Fibroblast of skin of back (primary cell): ENCODE results near the gene YIPF3. TPM values are rescaled to one million over a fixed set of nuclear protein-coding genes. Genes with fewer than 3 reads are reported as not detected.
"Not testable (repeated sequence)": the region's sequence is repeated elsewhere in the genome, so short reads cannot be mapped to it uniquely, and the experiment has no call there.

Experiments
- DNase-seq: peaks from one replicate; pipeline ENCODE4 v3.0.0-alpha.2; 2013
- polyA plus RNA-seq, 2 experiments: library from polyadenylated mRNA; unstranded; fragments of 120-200 nt; gene quantifications; one replicate each; pipeline ENCODE4 v1.2.1, GENCODE V29; 2013; ENCODE audit not compliant: insufficient read length in 2 of 2

Gene YIPF3
- 131 TPM for polyA plus RNA-seq (2013, experiment 1 of 2; ENCODE audit: insufficient read length)
- 121 TPM for polyA plus RNA-seq (2013, experiment 2 of 2; ENCODE audit: insufficient read length)

DNA sequence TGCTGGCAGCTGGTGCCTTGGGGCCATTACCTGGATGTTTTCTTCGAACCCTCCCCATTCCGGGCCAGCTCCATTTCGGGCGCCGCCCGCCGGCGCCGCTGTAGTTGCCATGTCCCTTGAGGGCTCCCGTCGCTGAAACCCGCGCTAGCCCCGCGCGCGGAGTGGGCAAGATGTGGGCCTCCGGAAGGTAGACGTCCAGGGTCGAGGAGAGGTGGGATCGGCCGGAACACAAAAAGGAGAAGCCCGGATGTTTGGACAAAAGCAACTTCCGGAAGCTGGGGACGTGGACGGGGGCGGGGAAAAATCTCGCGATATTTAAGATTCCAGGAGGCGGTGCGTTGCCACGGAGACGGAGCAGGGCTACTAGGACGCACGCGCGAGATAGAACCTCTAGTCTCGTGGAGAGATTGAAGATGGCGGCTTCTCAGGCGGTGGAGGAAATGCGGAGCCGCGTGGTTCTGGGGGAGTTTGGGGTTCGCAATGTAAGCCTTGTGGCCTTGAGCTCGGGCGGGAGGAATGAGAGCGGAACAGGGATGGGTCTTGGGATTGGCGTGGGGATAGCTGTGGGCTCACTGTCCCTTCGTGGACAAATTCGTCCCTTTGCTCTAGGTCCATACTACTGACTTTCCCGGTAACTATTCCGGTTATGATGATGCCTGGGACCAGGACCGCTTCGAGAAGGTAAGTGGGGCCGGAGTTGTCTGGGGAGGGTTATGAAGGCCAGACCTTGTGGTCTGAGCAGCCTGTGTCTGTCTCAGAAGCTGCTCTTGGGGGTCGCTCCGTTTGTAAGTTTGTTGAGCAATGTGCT lies at the start of gene YIPF3, which contains the start of gene POLR1C:
TSS of gene YIPF3 (minus strand) at position 230 of the 808 bp plus-strand sequence. CDS start at position 111, 119 bp downstream.
TSS of gene POLR1C (plus strand) at position 393 of the 808 bp plus-strand sequence. CDS start at position 414, 21 bp downstream.
- peak; percentile 98 for DNase-seq

DNA sequence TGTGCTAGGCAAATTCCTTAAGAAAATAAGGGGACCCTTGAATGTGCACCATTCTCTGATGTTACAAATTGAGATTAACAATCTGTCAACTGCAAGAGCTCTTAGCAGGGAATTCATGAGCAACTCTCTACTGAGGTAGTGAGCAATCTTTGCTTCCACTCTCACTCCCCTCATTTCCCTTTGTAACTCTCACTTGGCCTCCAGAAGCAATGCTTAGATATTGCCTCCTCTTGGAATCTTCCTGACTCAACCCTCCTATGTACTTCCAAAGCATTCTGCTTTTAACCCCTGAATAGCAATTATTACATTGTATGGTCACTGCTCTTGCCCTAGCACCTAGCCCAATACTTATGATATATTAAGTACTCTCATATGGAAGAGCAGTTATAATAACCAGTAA lies 42.6 kb upstream of the YIPF3 start:
- DNase-seq, result no peak

DNA sequence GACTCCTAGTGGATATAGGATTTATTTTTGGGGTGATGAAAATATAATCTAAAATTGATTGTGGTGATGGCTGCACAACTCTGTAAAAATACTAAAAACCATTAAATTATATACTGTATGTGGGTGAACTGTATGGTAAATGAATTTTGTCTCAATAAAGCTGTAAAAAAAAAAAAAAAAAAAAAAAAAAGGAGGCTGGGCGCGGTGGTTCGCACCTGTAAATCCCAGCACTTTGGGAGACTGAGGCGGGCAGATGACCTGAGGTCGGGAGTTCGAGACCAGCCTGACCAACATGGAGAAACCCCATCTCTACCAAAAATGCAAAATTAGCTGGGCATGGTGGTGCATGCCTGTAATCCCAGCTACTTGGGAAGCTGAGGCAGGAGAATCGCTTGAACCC lies 40.9 kb upstream of the YIPF3 start:
- not testable (repeated sequence) for DNase-seq

DNA sequence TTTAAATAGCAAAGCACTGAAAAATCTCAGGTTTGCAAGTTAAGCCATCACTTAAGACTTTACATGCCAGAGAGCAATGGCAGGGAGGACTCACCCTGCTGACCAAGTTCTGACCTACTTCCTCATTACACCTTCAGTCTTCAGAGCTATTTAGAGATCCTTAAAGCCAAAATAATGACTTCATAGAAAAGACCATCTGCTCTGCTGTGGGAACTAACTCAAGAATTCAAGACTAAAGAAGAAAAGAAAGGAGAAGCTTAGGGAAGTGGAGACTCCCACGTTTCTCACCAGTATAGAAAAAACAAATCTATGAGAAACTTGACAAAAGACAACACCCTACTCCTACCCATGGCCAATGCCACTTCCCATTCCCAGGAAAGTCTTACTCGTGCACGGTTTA lies 30.5 kb upstream of the YIPF3 start:
- no peak for DNase-seq

DNA sequence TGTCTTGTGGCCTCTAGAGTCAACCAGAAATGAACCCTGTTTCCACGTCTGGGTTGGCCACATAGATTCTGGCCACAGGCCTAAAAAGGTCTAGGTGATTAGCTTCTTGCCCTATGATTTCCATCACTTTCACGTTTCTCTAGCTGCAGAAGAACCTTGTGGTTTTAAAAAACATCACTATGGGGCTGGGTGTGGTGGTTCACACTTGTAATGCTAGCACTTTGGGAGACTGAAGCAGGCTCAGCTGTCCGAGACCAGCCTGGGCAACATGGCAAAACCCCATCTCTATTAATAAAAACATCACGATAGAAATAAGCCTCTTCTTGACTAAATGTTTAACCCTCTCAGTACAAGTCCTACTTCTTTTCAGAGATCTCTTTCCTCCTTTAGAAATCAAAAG lies 27.7 kb upstream of the YIPF3 start:
- no peak for DNase-seq

DNA sequence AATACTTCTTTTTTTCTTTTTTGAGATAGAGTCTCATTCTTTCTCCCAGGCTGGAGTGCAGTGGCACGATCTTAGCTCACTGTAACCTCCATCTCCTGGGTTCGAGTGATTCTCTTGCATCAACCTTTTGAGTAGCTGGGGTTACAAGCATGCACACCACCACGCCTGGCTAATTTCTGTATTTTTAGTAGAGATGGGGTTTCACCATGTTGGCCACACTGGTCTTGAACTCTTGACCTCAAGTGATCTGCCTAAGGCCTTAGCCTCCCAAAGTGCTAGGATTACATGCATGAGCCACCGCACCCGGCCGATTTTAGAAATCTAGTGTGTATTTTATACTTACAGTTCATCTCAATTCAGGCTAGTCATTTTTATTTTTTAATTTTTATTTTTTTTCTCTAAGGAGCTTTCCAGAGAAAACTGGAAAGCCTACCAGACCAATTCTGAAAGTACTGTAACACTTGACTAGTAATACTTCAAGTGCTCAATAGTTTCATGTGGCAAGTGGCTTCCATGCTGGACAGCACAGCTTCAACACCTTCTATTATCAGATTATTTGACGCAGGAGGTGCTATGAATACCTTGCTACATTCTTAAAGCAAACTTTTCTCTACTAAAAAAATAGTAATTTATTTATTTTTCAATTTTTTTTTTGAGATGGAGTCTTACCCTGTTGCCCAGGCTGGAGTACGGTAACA lies 25.2 kb upstream of the YIPF3 start:
- DNase-seq, result no peak

DNA sequence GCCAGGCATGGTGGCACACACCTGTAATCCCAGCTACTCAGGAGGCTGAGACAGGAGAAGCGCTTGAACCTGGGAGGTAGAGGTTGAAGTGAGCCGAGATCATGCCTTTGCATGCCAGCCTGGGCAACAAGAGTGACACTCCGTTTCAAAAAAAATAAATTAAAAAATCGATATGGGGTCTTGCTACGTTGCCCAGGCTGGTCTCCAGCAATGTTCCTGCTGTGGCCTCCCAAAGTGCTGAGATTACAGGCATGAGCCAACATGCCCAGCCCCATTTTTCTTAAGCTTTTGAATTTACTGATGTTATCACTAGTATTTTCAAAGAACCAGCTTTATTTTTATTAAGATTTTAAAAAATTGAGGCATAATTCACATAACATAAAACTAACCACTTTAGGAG lies 23.8 kb upstream of the YIPF3 start:
- no peak for DNase-seq

DNA sequence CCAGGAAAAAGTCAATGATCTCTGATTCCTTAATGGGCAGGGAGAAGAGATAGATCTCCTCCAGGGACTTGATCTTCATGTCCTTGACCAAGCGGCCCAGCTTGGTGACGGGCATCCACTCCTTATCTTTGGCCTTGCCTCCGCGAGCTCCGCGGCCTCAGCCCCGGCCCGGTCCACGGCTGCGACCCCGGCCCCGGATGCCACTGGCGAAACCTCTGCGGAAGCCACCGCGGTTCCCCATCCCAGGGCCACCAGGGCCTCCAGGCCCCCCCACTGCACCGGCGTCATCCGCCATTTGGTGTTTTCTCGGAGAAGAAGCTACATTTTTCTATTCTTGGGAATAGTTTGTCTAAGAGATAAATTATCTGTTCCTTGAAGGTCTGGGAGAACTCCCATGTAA lies 22.7 kb upstream of the YIPF3 start:
- not testable (repeated sequence) for DNase-seq

DNA sequence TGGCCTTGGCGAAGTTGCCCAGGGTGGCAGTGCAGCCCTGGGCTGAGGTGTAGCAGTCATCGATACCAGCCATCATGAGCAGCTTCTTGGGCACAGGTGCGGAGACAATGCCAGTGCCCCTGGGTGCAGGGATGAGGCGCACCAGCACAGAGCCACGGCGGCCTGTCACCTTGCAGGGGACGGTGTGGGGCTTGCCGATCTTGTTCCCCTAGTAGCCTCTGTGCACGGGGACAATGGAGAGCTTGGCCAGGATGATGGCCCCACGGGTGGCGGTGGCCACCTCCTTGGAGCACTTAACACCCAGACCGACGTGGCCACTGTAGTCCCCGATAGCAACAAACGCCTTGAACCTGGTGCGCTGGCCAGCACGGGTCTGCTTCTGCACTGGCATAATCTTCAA lies 22.3 kb upstream of the YIPF3 start:
- DNase-seq, result not testable (repeated sequence)

DNA sequence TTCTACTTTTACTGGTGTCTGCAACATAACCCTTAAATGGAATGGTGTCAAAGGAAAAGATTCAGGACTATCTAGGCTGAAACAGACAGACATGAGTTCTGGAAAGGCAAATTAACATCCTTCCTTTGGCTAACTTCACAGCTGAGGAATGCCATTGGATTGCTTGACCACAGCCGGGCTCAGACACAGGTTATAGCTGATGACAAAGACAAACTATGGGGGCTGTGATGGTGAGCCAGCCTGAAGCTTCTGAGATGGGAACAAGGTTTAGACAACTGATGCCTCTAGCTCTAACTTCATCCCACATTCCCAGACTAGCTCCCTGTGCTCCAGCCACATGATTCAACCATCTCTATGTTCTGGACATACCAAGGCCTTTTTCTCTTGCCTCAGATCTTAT lies 15.5 kb upstream of the YIPF3 start:
- DNase-seq, result no peak

DNA sequence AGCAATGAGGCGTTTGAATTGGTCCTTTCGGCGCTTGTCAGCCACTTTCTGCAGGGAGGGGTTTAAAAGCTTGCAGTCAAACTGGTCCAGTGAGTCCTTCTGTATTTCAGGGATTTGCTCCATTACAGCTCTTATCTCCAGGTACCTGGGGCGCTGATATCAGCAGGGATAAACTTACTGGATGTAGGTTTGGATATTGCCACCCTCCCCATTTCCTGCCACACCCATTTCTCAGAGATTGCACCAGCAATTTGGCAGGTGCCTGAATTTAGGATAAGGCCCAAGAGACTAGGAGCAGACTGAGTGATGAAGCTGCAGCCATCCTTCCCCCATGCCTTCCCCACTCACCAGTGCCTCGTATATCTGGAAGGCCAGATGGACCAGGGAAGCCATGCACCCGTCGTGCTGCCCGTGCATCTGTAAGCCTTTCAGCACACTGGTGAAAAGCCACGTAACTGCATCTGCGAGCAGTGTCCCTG lies 7.8 kb upstream of the YIPF3 start:
- no peak for DNase-seq

DNA sequence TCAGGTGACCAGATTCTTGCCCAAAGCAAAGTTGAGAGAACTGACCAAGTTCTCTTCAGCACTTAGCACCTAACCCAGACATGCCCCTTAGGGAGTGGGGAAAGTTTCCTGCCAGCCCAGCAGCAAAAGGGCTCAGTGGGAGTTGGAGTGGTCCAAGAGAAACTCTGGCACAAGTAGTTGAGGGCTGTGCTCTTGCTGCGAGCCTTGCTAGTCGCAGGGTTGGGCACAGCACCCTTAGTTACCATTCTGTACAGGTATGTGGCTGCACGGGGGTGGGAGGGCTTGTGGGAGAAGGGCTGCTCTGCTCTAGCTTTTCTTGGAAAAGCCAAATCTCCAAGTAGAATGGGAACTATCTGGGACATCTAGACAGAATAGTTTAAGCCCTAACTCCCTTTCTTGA lies 6.6 kb upstream of the YIPF3 start:
- DNase-seq, result no peak

DNA sequence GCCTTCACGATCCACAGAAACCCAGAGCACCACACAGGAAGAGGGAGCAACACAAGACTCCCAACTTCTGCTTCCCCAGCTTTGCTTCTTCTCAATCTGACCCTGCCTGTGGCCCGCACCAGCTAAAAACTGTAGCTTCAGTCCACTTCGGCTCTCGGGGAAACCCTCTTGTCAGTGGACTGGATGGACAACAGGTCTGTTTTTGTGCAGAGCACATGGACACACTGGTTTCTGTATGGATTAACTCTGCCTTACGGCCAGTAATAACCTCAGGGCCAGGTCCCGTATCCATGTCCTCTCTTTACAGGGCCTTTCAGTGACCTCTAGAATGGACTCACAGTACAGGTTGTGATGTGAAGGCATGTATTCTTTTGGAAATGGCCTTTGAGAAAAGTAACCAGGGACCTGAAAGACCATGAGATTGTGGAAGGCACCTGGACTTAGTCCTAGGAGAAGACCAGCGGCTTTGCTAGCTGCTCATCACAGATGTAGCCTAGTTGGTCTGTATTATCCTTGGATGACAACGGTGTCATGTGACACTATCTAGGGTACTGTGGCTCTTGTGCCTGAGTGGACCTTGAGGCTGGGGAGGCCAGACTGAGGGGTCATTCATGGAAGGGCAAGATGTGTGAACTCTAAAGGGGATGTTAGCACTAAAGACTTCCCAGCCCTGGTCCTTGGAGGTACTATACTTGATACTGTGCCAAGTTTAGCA lies 6.0 kb upstream of the YIPF3 start:
- no peak for DNase-seq

DNA sequence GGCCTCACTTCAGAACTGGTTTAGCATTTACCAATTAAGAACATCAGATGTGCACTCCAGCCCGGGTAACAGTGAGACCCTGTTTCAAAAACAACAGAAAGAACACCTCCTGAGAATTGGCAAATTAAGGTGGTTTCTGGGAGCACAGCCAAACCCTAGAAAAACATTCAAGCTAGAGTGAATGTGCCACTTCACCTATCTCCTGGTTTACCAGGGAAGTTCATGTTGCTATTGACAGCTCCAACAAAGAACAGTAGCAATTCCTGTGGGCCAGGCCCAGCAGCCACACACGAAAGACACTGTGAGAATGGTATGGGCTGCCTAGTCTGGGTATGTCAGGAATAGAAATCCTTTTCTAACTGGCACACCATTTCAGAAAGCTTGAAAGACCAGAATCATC lies 5.1 kb upstream of the YIPF3 start:
- DNase-seq, result no peak

DNA sequence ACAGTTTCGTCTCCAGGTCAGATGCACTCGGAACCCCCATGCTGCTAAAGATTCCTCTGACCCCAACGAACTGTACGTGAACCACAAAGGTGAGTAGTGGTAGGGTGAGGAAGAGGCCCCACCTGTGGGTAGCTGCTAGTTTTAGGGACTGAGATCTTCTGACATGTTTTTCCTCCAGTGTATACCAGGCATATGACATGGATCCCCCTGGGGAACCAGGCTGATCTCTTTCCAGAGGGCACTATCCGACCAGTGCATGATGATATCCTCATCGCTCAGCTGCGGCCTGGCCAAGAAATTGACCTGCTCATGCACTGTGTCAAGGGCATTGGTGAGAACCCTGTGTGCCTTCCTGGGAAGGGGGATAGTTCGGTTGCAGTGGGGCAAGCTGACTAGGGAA lies 3.4 kb upstream of the YIPF3 start:
- DNase-seq, result no peak

DNA sequence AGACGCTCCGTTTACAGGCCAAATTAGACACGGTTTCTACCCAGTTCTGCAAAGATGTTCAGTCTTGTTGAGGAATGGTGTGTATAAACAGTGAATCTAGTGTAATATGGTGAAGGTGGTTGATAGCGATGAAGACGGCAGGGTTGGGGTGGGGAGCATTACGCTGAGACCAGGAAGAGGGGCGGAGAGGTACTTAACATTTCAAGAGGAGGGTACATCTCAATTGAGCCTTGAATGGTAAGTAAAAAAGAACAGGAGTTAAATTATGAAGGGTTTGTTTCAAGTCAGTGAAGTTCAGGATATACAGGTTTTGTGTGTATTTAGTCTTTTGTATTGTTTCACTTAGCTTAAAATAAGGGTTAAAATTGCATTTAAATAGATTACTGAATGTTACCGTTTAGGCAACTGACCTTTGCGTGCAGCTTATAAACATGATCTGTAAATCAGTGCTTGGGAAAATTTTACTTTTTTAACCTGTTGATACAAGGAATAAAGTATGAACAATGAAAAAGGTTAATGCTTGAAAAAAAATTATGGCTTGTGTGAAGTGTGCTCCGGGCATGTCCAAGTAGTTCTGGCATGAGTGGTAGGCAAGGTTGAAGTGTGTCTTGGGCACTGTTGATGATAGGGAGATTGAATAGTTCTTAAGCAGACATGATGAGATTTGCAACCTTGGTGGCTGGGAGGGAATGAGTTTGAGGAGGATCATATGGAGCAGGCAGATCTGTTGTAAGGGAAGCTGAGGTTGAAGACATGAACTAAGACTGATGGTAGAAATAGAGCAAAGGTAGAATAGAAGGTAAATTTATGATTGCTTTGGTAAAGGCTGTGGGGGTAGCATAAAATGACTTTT lies 1.0 kb upstream of the YIPF3 start:
- DNase-seq, result no peak

DNA sequence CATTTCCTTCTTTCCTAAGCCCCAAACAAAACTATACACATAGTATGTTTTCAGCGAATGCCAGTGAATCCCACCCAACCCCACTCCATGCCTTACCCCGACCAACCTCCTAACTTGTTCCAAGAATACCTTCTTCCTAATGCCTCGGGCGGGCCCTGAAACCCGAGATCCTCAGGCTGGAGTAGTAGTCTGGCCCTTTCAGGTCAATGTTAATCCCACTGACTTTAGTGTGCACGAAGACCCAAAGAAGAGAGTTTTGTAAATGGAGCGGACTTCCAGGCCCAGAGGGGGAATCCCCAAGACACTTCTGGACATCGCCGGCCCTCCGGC lies 394 bp downstream of the YIPF3 start:
- no peak for DNase-seq

DNA sequence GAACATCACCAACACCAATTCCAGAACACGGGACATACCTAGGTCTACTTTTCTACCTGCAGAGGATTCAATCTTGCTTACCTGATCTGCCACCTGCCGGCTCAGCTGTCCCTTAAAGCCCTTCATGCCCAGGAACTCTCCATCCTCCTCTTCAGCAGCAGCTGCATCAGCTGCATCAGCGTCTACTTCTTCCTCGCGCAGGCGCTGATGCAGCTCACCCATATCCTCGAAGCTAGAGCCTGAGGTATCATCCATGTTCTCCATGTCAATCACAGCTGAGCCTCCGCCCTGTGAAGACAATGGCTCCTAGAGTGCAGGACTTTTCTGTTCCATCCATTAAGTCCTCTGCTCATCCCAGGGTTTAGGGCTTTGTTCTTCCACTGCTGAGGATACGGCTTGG lies 918 bp downstream of the YIPF3 start:
- DNase-seq, result no peak

DNA sequence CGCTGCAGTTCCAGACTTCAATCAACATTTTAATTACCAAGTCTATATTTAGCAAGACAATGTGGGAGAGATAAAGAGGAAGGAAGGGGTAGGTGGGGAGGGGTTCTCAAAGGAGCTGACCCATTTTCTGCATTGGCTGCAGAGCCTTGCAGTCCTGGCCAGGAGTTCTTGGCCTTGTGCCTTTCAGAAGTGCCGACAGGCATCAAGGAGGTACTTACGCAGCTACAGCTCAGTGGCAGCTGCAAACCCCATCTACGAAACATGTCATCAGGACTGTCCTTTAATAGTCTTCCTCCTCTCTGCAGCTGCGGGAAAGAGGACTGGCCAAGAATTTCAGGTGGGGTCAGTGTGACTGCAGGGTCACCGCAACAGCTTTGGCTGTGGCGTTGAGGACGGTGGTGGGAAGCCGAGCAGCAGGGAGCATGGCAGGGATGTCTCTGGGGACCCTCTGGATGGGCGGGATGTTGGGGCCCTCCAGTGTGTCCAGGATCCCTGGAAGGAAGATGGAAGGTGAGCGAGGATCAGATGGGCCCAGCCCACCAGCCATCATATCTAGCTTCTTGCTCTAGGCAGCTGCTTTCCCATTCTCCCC lies 4.8 kb downstream of the YIPF3 start:
- no peak for DNase-seq

DNA sequence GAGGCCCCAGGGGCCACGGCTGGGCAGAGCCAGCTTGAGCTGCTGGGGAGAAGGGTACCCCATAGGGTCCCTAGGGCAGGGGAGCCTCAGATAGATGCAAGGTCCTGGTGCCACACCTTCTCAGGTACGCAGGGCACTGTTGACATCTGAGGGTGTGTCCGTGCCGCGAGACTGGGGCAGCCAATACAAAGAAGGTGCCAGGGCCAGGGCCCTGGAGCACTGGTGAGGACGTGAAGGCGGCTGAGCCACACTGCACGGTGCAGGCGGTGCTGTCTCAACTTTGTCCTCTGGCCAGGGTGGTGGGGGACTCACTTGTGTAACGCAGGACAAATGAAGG lies 5.9 kb downstream of the YIPF3 start:
- no peak for DNase-seq

DNA sequence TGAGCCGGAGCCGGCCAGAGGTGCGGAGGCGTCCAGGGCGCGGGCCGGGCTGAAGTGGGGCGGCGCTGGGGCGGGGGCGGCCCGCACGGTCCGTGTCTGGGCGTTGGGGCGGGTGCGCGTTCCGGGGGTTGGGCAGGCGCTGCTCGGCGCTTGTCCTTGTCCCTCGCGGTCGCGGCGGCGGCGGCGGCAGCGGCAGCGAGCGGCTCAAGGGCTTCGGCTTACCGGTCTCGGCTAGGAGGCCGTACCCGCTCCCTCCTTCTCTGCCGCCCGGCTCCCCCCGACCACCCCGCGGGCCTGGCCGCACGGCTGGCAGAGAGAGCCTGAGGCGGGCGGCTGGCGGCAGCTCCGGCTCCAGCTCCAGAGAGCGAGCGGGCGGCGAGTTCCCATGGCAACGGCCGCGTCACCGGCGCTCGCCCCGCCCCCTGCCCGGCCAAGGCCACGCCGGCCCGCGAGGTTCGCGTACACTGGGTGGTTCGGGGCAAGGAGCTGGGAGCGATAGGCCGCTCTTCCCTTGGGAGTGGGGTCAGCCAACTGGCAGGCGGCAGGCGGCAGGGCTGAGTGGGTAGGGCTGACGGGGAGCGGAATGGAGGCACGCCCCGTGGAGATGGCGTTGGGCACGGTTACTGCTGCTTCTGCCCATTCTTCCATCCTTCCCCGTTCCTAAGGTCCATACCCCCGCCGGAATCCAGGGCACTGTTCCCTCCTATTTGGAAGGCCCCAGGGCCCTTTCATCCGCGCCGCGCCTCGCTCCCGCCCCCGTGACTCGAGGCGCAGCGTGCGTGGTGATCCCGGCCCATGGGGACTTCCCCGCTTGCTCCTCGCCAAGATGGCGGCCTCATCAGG lies 6.5 kb downstream of the YIPF3 start, which contains the start of gene LRRC73:
TSS of gene LRRC73 (minus strand) at position 363 of the 843 bp plus-strand sequence. CDS start 561 bp downstream, outside the sequence.
- peak; percentile 79 for DNase-seq
